Skeletal muscle cell (primary cell): ENCODE data around the gene DOCK11.
"Not testable (repeated sequence)": the region's sequence is repeated elsewhere in the genome, so short reads cannot be mapped to it uniquely, and the experiment has no call there.

Experiments
- DNase-seq: peaks from one replicate; pipeline ENCODE4 v3.0.0-alpha.2; 2010; ENCODE audit warnings: low read depth
- H3K4me3 ChIP-seq: 2 replicates; pipeline ENCODE4 v1.5.1; 2011; ENCODE audit warnings: low read depth, mild to moderate bottlenecking, control low read depth, low read length, moderate library complexity

DOCK11 gene

GRCh38 chrX:118723376-118723775, 227.8 kb downstream of the DOCK11 start:
- no peak for DNase-seq
- H3K4me3 ChIP-seq = no peak overlapping the region

DNA sequence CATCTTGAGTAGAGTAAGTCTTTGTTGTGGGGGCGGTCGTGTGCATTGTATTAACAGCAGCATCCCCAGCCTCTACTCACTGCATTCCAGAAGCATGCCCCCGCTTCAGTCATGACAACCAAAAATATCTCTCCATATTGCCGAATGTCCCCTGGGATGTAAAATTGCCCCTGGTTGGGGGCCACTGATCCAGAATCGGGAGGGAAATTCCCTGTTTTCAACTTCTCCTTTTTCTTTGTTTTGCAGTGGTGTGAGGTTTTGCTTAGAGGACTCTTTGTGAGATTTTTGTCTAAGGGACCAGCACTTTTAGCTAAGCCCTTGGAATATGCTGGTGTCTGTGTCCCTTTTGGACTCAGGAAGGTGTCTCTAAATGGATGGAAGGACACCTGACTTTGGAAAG, 228.8 kb downstream of the DOCK11 start:
- H3K4me3 ChIP-seq = no peak overlapping the region
- DNase-seq = no peak

DNA sequence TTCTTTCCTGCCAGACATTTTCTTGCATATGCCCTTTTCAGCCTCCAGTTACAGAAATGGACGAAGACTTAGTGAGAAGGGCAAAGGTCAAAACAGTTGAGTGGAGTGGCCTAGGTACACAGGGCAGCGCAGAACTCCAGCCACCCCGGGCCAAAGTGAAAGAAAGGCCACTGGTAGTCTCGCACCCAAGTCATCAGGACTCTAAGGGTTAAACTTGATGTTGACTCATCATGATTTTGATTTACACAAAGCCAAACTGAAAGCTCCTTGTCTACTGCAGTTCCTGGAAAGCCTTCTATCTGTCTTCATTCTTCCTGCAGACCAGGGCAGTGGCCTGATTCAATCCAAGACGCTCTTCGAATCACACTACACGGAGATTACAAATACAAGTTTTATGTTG, 229.2 kb downstream of the DOCK11 start:
- DNase-seq = no peak
- no peak overlapping the region for H3K4me3 ChIP-seq

DNA sequence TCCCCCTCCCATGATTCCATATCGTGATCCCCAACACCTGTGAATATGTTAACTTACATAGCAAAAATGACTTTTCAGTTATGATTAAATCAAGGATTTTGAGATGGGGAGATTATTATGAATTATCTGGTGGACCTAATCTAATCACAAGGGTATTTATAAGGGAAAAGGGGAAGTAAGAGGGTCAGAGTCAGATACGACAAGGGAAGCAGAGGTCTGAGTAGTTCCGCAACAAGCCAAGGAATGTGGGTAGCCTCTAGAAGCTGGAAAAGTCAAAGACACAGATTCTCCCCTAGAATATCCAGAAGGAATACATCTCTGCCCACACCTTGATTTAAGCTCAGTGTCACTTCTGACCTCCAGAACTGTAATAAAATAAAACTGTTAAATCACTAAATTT, 230.8 kb downstream of the DOCK11 start:
- H3K4me3 ChIP-seq = no peak overlapping the region
- no peak for DNase-seq

DNA sequence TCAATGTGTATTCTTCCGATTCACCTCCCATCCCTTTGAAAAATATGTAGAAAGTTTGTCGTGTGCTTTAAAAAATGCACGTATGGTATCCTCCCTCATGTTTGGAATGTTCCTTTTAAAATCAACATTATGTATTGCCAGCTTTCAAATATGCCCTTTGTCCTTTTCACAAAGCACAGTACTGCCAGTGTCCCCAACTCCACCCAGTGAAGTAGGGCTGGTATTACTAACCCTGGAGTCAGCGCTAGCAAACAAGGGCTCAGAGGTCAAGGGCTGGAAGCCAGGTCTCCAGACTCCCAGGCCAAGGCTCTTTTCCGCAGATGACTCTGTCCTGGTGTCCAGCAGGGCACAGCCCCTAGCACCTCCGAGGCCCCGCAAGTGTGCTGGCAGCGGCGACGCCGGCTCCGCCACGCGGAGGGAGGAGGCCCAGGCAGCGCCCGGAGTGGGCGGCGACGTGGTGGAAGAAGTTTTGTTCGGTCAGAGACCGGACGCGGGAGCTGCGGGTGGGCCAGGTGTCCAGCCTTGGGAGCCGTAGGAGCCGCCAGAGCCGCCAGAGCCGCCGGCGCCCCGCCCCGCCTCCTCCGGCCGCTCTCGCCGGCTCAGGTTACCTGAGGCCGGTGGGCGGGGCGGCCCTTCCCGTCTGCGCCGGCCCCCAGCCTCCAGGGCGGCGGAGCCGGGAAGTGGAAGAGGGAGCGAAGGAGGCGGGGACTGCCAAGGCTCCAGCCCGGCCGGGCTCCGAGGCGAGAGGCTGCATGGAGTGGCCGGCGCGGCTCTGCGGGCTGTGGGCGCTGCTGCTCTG, 231.5 kb downstream of the DOCK11 start, which contains the start of gene IL13RA1:
Gene IL13RA1, plus strand, starts transcription at position 720 of the 799 bp plus-strand sequence. Its CDS starts 33 bp downstream, at position 753.
- DNase-seq = peak; percentile 48

GRCh38 chrX:118727686-118728339, 232.2 kb downstream of the DOCK11 start:
- no peak for DNase-seq
- peak overlapping the region; percentile 62 for H3K4me3 ChIP-seq

More for the DNA sequence above, 231.5 kb downstream of the DOCK11 start, which contains the start of gene IL13RA1:
- H3K4me3 ChIP-seq = peak within 1 kb of the TSS; percentile 62

DNA sequence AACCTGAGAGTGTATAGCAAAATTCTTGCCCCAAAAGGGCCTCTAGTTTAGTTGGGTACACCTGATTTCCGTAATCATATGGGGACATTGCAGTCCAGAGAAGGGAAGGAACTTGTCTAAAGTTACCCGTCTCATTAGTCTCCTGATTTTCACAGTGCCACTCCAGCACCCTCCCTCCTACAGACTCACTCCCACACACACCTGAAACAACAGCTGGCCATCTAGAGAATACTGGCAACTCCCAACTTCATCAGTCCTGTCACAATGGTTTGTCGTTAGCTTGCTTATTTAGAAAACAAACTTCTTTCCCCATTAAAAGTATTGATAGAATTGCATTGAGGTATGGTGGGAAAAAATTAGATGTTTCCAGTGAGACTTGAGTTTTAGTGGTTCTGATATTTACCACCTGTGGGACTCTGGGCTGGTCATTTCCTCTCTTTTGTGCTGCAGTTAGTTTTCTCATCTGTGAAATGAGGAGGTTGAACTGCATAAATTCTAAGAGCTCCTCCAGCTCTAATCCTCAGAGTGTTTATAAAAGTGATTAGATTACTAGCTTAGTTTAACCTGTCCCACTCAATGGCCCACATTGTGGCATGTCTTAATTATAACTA, 233.5 kb downstream of the DOCK11 start:
- DNase-seq = no peak
- H3K4me3 ChIP-seq = no peak overlapping the region

GRCh38 chrX:118730500-118731247, 235.1 kb downstream of the DOCK11 start:
- peak; percentile 64 for DNase-seq
- H3K4me3 ChIP-seq = no peak overlapping the region

GRCh38 chrX:118732551-118732950, 236.9 kb downstream of the DOCK11 start:
- H3K4me3 ChIP-seq, DNase-seq: not testable (repeated sequence)

- DNase-seq = no peak
- H3K4me3 ChIP-seq = no peak overlapping the region
Measured at GRCh38 chrX:118734909-118735308, 239.3 kb downstream of the DOCK11 start.
